ENCODE data around the gene SHB.

GRCh38 chr9:38103340-38103739 is 34.3 kb upstream of the SHB start:
- TF ChIP-seq EZH2 (IDR thresholded peaks at IDR 0.05; ENCODE audit: low read length) (no peak), CTCF (optimal IDR thresholded peaks at IDR 0.05 in 1 of 3, IDR thresholded peaks at IDR 0.05 in 1 of 3, conservative IDR thresholded peaks at IDR 0.05 in 1 of 3; ENCODE audit: extremely low read depth in 1 of 3, insufficient read depth in 2 of 3, low read length in 3 of 3) (no peak)
